Measurements from ENCODE around the gene EZR. TPM values are rescaled to one million over a fixed set of nuclear protein-coding genes. Genes with fewer than 3 reads are reported as not detected.

The EZR gene
- total and polyA plus RNA-seq, 2 of the 13 experiments (the other 11 are each of a cell fraction or from before 2014, with no cell fraction given): 34.7 to 60.3 TPM

- TF ChIP-seq ZNF792 (CRISPR knock-in tag; IDR thresholded peaks at IDR 0.05): no peak
- TF ChIP-seq ZNF263 (CRISPR knock-in tag; IDR thresholded peaks at IDR 0.05): peak; percentile 82
- no peak for TF ChIP-seq HNF1A (IDR thresholded peaks at IDR 0.05; ENCODE audit: low read depth)
- TF ChIP-seq HNF1A (CRISPR knock-in tag; IDR thresholded peaks at IDR 0.05; ENCODE audit: borderline replicate concordance): peak; percentile 44; the same call in 1 of the 2 replicates
- TF ChIP-seq FOXK1 (CRISPR knock-in tag; IDR thresholded peaks at IDR 0.05; ENCODE audit: borderline replicate concordance, low read depth): 0 out of 2 replicates have a peak, but pooled peaks have one; percentile 12
- TF ChIP-seq CC2D1A (CRISPR knock-in tag; IDR thresholded peaks at IDR 0.05): no peak
- TF ChIP-seq ZNF609 (CRISPR knock-in tag; IDR thresholded peaks at IDR 0.05; ENCODE audit: borderline replicate concordance): peak; percentile 72; the same call in 1 of the 2 replicates
- TF ChIP-seq TCF7L2 (IDR thresholded peaks at IDR 0.05; ENCODE audit: low read depth, low read length): no peak
- TF ChIP-seq NR2F2 (IDR thresholded peaks at IDR 0.05; ENCODE audit: borderline replicate concordance, low read depth): peak; percentile 90; the same call in 1 of the 2 replicates
- peak; percentile 34; the same call in 1 of the 2 replicates for TF ChIP-seq FOXO1 (CRISPR knock-in tag; IDR thresholded peaks at IDR 0.05)
- peak; percentile 71; the same call in 1 of the 2 replicates for TF ChIP-seq GFI1 (CRISPR knock-in tag; IDR thresholded peaks at IDR 0.05; ENCODE audit: borderline replicate concordance)
- TF ChIP-seq ZBTB7B (CRISPR knock-in tag; IDR thresholded peaks at IDR 0.05): peak; percentile 79; the same call in 1 of the 2 replicates
- peak; percentile 30; the same call in 1 of the 2 replicates for TF ChIP-seq ZGPAT (CRISPR knock-in tag; IDR thresholded peaks at IDR 0.05)
- TF ChIP-seq ZNF562 (CRISPR knock-in tag; IDR thresholded peaks at IDR 0.05; ENCODE audit: borderline replicate concordance): no peak
- TF ChIP-seq ZNF382 (CRISPR knock-in tag; IDR thresholded peaks at IDR 0.05; ENCODE audit: borderline replicate concordance): no peak
- TF ChIP-seq U2AF2 (IDR thresholded peaks at IDR 0.05; ENCODE audit: low read depth, low read length): no peak
- peak; percentile 72 for TF ChIP-seq HDAC2 (CRISPR knock-in tag; IDR thresholded peaks at IDR 0.05)
Measured at GRCh38 chr6:158815379-158815724, 3.8 kb downstream of the EZR start (continued).
